Umbilical cord (tissue), 2 donors: ENCODE measurements around the gene HNRNPLL. TPM values are rescaled to one million over a fixed set of nuclear protein-coding genes. Genes with fewer than 3 reads are reported as not detected.
"Not testable (repeated sequence)": the region's sequence is repeated elsewhere in the genome, so short reads cannot be mapped to it uniquely, and the experiment has no call there.

Experiments used
- DNase-seq: peaks from one replicate; pipeline ENCODE4 v3.0.0-alpha.2; 2015; ENCODE audit warnings: low spot score
- total RNA-seq: library from RNA; depleted of rRNA; stranded (reverse); fragments of >200 nt; gene quantifications from one replicate; pipeline ENCODE4 v1.2.3, GENCODE V29; 2014; ENCODE audit warnings: low replicate concordance; ENCODE audit not compliant: insufficient read depth

Gene HNRNPLL
- total RNA-seq, 1 donor from 2014 or later = 49.6 TPM

DNA sequence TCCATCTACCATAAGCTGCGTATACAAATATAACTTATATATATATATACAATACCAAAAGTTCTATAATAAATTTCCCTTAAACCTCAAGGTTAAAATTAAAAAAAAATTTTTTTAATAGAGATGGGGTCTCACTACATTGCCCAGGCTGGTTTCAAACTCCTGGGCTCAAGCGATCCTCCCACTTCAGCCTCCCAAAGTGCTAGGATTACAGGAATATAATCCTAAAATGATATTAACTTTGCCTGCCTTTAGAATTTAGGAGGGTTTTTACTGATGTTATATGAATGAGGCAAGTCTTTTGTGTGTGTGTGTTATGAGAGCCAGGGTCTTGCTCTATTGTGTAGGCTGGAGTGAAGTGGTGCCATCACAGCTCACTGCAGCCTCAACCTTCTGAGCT, 49.2 kb downstream of the HNRNPLL start:
- DNase-seq = no peak

- DNase-seq = no peak
These were observed 50.5 kb downstream of the HNRNPLL start for GRCh38 chr2:38552259-38552658.

DNA sequence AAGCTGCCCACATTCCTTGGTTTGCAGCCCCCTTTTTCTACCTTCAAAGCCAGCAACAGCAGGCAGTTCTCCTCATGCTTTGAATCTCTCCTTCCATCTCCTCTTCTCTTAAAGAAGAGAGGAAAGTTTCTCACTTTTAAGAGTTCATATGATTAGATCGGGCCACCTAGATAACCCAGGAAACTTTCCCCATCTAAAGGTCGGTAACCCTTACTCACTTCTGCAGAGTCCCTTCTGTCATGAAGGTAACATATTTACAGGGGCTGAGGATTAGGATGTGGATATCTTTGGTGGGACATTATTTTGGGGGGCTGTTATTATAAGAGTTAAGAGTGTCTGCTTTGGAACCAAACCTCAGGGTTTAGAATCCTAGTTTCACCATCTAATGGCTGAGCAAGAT, 51.0 kb downstream of the HNRNPLL start:
- no peak for DNase-seq

DNA sequence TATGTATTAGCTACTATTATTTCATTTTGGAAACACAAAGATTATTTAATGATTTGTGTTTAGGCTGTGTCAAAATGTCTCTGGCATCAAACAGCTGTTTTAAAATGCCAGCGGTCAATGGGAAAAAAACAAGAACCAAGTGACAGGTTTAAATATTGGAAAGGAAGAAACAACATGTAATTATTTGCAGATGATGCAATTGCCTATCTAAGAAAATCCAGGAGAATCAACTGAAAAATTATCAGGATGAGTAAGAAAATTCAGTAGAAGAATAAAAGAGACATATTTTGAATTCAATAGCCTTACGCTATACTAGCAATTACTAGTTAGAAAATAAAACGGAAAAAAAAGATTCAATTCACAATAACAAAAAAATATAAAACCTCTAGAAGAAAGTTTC, 51.6 kb downstream of the HNRNPLL start:
- DNase-seq = no peak

DNA sequence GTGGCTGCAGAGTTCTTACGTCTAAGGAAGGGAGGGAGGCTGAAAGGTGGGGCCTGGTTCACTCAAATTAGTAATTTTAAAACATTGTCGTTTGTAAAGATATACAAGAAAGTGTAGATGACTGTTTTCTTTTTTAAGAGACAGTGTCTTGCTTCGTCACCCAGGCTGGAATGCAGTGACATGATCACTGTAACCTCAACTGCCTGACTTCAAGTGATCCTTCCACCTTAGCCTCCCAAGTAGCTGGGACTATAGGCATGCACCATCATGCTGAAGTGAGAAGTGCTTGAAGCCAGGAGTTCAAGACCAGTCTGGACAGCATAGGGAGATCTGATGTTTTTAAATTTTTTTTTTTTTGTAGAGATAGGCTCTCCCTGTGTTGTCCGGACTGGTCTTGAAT, 52.9 kb downstream of the HNRNPLL start:
- DNase-seq = no peak

GRCh38 chr2:38549071-38549704, 53.5 kb downstream of the HNRNPLL start:
- DNase-seq = no peak

GRCh38 chr2:38547791-38548190, 54.9 kb downstream of the HNRNPLL start:
- DNase-seq = no peak

DNA sequence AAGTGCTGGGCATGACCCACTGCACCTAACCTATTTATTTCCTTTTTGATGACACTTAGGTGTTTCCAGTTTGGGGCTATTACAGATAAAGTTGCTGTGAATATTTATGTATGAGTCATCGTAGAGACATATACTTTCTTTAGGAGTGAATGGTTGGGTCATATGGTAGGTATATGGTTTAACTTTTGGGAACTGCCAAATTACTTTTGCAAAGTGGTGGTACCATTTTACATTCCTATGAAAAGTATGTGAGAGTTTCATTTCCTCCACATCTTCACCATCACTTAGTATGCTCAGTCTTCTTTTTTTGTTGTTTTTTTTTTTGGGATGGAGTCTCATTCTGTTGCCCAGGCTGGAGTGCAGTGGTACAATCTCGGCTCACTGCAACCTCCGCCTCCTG, 56.1 kb downstream of the HNRNPLL start:
- DNase-seq = no peak

GRCh38 chr2:38546064-38546463, 56.7 kb downstream of the HNRNPLL start:
- no peak for DNase-seq

GRCh38 chr2:38542248-38542631, 60.5 kb downstream of the HNRNPLL start:
- not testable (repeated sequence) for DNase-seq

GRCh38 chr2:38540580-38541286, 62.0 kb downstream of the HNRNPLL start:
- no peak for DNase-seq

DNA sequence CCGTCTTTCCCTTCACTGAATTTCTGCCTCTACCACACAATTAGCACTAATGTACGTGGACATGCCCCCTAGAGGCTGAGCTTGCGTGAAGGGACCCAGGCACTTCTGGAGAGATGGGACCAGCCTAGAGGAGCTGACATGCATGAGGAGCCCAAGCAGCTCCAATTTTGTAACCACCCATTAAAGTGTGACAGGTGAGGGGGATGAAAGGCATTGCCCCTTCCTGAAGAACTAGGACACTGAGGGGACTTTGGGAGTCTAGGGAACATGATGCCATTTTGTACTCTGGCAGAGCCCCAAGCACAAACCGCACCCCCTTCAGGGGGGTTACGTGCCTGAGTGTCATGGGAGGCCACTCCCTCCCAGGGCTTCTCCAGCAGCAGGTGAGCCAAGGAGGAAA, 63.6 kb downstream of the HNRNPLL start:
- no peak for DNase-seq

DNA sequence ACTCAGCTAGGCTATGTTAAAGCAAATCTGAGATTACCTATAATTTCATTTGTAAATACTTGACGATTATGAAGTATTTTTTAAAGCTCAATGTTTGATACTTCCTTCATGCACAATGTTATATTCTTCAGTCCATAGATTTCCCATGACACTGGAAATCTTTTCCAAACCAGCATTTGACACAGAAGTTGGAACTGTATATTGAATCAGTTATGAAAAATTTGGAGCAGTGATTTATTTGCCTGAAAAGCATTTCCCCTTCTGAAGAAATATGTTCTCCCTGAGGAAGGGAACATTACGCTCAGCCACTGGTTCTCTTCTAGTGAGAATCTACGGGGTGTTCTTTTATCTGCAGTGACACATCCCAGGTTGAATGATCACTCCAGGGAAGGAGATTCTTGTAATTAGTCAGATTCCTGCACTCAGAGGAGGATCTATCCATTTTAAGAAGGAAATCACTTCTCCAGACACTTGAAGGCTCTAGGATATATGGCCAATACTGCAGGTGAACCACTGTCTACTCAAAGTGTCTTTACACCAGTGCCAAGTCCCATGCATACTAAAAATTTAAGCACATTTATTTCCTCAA, 64.7 kb downstream of the HNRNPLL start:
- DNase-seq = no peak

DNA sequence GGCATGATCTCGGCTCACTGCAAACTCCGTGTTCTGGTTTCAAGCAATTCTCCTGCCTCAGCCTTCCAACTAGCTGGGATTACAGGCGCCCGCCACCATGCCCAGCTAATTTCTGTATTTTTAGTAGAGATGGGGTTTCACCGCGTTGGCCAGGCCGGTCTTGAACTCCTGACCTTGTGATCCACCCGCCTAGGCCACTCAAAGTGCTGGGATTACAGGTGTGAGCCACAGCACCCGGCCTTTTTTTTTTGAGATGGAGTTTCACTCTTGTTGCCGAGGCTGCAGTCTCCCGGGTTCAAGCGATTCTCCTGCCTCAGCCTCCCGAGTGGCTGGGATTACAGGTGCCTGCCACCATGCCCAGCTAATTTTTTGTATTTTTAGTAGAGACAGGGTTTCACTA, 65.4 kb downstream of the HNRNPLL start:
- not testable (repeated sequence) for DNase-seq

DNA sequence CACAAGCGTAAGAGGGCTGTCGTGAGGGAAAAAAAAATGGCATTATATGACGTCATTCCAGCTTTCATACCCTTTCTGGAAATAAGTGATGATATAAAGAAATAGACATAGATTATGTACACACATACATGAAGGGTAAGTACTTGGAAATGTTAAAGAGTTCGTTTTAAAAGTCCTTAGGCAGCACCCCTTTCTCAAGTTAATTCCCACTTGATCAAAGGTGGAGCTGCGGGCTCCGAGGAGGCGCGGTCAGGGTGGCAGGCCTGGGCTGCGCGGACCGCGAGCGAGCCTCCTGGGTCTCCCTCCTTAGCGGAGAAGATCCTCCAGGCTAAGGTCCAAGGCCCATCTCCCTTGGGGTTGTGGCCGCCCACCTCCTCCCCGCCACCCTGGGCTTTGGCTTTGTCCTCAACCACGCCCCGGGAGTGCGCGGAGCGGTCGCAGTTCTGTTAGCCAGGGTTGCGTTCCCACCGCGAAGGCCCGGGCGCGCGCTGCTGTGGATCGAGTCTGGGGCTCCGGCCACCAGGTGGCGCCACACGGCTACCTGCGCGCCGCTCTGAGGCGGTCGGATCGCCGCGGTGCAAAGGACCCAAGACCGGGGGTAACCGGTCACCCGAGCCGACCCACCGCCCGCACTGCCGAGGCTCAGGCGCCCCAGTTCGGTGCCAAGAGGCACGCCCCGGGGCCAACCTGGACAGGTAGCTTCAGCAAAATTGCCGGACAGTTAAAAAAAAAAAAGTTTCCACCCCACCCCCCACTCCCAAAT, 66.8 kb downstream of the HNRNPLL start:
- peak; percentile 69 for DNase-seq

- no peak for DNase-seq
These were observed 67.4 kb downstream of the HNRNPLL start for GRCh38 chr2:38535404-38535743.

- peak; percentile 50 for DNase-seq
These were observed 67.9 kb downstream of the HNRNPLL start for GRCh38 chr2:38534746-38535403.

GRCh38 chr2:38533757-38534545, 68.8 kb downstream of the HNRNPLL start:
- DNase-seq = peak; percentile 60

DNA sequence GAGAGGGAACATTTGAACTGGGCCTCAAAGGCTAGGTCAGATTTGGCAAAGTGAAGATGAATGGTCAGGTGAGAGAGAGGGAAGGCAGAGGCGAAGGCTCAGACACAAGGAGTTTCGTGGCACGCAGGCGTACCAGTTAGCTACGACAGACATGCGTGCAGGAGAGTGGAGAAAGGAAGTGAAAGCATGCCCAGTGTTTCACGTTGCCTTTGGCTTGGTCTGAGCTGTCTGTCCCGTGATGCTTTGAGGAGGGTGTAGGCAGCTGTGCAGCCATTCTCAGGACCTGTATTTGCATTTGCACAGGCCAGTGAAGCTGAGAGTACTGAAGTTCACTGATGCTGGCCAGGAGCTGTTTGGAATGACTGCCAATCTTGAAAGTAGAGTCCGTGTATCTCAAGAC, 69.5 kb downstream of the HNRNPLL start:
- DNase-seq = peak; percentile 26

GRCh38 chr2:38532366-38532765, 70.4 kb downstream of the HNRNPLL start:
- DNase-seq = no peak

DNA sequence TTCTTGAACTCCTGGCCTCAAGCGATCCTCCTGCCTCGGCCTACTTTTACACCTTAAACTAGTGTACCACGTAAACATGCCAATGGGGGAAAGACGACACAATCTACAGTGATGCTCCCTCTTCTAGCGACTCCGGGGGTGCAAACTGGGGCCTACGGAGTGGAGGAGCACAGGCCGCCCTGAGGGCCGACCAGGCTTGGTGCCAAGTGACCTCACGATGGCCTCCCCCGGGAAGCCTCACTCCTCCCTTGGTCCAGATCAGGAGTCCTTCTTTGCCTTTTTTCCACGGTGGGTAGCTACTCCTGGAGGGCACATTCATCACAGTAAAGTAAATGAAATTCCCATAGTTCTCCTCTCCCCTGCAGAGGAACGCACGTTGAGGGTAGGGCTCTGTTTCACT, 73.5 kb downstream of the HNRNPLL start:
- no peak for DNase-seq
